Amniotic epithelial cell (primary cell): ENCODE data around the gene KIF26B.
"Not testable (repeated sequence)": the region's sequence is repeated elsewhere in the genome, so short reads cannot be mapped to it uniquely, and the experiment has no call there.

Experiments used
- DNase-seq: peaks from one replicate; pipeline ENCODE4 v3.0.0-alpha.2; 2010; ENCODE audit warnings: low read depth

KIF26B gene

DNA sequence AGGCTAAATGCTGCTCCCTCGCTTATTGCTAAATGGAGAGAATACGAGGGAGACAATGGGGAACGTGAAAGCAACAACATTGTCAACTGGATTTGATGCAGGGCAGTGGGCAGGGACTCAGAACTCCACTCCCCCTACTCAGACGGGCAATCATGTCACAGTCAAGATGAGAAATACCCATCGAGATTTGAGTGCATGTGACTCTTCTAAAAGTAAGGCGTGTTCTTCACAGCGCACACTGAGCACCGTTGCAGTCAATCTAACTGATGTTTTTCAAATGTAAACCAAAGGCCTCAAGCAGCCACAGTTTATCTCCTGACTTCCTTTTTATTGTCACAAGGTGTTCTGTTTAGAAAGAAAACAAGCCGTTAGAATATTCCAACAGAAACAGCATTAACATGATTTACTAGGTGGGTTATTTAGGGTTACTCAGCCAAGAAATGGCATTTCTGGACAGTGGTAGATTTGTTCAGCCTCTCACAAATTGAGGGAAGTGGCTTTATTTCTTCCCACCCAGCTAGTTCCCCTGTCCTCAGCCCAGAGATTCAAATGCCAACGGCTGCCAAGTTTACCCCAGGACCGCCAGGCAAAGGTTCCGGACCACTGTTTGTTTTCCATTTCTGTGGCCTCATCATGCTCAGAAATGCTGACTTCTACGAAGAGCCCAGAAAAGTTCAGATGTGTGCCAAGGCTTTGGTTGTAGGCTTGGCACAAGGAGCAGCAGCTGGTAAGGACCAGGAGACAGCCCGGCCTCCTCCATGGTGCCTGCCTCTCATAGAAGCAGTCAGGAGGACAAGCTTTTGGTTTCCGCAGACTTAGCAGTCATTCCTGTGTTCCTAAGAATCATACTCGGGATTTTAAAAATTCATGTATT is 171.4 kb downstream of the KIF26B start:
- no peak for DNase-seq

DNA sequence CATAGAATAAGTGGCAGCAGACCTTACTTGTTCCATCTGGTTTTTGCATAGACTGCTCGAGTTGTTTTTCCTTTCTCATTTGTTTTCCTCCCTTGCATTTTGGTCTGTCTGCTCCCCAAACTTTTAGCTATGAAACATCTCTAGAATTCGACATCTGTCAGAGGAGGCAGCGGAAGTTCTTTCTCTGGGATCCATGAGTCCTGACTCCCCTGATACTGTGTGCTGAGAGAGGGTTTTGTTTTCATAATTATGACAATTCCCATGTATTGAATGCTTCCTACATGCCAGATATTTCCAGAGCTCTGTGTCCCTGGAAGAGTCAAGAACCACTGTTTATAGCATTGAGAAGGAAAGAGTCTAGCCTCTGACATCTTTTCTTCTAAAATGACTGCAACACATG is 172.6 kb downstream of the KIF26B start:
- no peak for DNase-seq

DNA sequence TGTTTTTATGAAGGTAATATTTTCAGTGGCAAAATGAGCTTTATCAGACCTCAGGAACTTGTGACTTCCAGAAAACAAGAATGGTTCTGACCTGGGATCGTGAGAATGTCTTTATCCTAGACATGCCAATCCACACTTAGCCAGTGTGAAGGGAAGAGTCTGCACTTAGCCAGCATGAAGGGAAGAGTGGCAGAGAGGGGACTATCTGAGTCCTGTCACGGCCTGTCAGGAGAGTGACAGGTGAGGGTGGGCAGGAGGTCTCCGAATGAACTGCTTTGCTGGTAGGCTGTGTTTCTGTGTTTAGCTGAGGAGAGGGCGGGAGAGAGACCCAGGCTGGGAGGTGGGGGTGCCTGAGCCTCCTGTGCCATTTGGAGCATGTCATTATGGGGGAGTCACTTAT is 173.1 kb downstream of the KIF26B start:
- DNase-seq: no peak

DNA sequence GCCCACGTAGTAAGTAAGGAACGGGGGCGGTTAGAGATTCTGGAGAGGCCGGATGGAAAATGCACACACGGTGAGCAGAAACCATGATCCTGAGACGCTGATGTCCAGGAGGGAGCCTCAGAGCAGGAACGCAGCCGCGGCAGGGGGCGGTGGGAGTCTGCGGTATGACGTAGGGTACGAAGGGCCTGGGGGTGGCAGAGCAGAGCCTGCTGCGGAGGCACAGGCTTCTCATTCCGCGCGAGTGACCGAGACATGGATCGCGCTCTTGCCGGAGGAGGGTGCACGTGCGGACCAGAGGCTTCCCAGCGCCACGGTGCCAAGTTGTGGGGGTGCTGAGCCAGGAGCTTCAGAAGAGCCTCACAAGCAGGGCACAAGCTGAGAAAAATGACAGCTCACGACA is 176.2 kb downstream of the KIF26B start:
- no peak for DNase-seq

DNA sequence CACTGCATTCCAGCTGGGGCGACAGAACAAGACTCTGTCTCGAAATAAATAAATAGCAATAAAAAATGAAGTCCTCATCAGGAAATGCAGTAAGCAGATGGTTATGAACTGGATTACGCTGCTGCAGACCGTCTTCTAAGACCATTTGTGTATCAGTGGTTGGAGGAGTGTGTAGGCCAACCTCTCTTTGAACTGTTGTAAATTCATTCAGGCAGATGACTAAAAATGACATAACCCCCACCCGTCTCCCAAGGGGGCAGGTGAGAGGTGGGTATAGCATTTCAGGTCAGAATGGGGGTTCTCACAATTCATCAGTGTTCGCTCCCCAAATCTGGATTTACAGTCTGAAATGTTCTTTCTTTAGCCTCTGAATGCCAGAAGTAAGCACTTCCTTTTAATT is 177.3 kb downstream of the KIF26B start:
- DNase-seq: no peak

DNA sequence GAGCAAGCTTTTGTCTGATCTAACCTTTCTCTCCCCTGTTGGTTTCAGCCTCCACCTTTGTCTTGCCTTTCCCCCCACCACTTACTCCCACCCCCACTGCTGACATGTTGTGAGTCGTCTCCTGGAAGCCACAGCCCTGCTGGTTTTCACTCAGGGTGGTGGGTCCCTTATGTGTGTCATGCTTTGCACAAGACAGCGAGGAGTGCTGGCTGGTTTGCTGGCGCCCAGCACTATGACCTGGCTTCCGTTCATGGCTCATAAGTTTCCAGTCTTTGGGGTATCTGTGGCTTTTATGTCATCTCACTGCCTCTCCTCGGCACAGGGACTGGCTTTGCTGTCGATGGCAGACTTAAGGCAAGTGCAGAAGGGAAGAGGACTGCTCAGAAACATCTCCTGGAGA is 177.7 kb downstream of the KIF26B start:
- DNase-seq: no peak

DNA sequence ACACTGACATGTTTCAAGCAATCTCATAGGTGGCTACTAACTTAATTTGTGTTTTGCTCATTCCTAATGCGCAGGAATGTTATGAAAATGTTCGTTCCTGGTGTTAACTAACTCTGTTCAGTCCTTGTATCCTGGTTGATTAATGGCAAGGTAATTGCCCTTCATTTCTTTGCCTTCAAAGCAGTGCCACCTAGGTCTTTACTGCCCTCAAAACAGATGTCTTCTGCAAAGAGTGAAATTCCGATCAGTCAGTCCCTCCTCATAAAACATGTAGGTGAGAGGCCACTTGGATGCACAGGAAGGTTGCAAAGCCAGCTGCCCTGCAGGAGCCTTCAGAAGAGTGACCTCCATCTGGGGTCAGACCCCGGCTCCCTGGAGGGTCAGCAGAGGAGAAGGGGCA is 179.4 kb downstream of the KIF26B start:
- no peak for DNase-seq

DNA sequence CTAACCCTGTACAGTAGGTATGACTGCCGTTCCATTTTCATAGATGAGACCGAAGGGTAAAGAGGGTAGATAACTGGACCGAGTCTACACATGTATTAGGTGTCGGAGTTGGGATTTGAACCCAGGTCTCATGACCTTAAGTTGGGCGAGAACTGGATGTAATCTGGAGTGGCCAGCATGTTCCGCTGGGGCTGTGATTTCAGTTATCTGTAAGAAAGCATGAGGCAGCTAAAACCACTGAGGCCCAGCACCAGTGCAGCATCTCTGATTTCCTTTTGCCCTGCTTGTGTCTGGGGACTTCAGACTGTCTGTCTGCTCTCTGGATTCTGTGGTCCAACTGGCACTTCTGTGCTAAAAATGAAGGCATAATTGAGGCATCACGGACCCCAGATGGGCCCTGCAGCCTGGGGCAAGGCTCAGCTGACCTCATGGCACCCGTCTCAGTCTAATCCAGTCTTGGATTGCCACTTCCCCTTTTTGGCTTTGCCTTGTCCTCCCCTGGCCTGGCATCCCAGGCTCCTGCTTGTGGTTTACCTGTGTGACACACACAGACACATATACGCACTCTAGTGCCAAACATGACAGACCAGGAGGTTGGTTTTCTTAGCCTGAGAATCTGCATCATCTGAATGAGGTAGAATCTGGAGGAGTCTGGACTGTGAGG is 180.2 kb downstream of the KIF26B start:
- no peak for DNase-seq

DNA sequence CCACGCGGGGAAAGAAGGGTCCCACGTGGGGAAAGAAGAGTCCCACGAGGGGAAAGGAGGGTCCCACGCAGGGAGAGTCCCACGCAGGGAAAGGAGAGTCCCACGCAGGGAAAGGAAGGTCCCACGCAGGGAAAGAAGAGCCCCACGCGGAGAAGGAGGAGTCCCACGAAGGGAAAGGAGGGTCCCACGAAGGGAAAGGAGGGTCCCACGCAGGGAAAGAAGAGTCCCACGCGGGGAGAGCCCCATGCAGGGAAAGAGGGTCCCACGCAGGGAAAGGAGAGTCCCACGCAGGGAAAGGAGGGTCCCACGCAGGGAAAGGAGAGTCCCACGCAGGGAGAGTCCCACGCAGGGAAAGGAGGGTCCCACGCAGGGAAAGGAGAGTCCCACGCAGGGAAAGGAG is 180.9 kb downstream of the KIF26B start:
- not testable (repeated sequence) for DNase-seq

DNA sequence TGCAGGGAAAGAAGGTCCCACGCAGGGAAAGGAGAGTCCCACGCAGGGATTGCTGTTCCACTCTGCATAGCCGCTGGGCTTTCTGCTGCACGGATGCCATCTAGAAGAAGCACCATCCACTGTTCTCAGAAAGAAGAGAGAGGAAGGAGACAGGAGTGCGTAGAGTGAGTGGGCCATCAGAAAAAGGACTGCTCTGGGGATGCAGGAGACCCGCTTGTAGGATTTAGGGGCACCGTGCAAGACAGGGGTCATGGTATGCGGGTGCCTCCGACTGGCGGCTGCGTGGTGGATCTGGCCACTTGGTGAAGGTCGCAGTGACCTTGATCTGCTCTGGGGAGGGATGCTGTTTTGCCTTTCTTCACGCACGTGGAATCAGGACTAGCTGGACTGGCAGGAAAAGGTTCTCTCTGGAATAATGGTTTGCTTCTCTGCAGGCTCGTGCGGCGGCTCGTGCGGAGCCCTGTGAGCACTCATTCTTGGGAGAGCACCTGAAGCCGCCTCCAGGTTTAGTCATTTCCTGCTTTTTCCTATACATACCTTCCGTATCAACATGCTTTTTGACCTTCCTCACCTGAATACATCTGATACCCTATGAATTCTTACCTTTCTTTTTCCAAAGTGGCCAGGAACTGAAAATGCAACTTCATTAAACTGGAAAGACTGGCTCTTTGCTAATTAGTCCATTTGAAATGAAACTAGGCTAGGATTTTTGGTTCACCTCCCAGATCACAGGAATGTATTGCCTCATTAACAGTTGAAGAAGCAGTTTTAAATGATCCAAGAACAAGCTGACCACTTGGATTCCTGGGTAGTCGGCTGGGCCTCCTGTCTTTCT is 181.6 kb downstream of the KIF26B start:
- DNase-seq: no peak

DNA sequence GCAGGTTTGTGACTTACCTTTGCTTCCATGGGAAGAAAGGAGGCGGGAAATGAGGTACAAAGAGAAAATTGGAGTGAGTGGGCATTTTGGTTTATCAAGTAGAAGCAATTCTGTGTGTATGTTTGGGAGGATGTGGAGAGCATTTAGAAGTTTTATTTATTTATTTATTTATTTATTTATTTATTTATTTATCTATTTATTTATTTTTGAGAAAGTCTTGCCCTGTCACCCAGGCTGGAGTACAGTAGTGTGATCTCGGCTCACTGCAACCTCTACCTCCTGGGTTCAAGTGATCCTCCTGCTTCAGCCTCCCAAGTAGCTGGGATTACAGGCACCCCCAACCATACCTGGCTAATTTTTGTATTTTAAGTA is 182.2 kb downstream of the KIF26B start:
- DNase-seq: not testable (repeated sequence)

DNA sequence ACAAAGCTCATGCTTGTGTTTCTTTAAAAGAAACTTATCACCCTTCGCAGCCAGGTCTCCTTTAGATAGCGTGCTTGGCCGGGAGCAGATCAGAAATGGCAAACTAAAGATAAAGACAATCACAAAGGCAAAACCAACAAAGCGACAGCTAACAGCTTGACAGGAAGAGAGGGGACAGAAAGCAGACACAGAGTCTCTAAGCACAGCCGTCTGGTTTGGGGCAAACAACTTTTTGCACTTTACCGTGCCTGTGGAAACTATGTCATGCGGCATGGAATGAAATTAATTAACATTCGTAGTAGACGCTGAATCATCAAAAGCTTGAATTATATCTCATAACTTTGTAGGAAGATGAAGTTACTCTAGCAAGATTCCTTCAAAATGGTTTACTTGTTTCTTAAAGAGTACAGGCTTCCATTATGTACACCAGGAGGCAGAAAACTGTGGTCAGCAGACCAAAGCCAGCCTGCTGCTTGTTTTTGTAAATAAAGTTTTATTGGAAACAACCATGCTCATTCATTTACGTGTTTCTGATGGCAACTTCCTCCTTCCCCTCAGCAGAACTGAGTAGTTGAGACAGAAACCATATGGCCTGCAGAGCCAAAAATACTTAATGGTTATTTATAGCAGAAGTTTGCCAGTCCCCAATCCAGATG is 183.2 kb downstream of the KIF26B start:
- DNase-seq: peak; percentile 20

DNA sequence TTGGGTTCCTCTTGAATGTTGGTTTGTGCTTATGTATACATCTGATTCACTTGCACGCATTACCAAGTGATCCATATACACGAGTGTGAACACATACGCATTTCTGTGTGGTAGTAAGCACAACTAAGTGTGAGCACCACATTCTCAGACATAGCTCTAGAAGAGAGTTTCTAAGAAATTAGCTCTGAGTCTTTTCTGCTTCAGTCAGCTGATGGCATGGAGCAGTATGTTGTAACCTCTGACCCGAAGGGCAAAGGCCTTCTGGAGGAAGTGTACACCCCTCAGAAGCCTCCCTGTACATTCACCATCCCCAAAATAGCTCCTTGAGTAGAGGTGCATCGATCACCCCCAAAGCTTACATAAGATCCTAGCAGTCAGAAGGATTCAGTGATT is 183.7 kb downstream of the KIF26B start:
- no peak for DNase-seq

DNA sequence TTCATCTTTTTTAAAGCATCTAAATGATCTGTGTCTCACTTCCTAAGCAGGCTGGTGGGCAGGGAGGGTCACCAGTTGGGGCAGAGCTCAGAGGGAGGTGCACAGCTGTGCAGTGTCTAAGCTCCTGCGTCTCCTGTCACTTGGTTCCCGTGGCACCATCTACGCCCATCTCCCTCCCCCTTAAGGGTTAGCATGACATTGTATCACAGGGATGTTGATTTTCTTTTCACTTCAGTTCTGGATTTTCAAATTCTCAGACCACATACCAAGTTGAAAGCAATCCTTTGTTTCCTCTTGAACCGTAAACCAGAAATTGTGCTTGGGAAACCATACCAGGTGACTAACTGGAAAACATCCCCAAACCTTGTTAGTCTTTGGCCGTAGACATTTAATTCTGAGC is 187.0 kb downstream of the KIF26B start:
- no peak for DNase-seq

DNA sequence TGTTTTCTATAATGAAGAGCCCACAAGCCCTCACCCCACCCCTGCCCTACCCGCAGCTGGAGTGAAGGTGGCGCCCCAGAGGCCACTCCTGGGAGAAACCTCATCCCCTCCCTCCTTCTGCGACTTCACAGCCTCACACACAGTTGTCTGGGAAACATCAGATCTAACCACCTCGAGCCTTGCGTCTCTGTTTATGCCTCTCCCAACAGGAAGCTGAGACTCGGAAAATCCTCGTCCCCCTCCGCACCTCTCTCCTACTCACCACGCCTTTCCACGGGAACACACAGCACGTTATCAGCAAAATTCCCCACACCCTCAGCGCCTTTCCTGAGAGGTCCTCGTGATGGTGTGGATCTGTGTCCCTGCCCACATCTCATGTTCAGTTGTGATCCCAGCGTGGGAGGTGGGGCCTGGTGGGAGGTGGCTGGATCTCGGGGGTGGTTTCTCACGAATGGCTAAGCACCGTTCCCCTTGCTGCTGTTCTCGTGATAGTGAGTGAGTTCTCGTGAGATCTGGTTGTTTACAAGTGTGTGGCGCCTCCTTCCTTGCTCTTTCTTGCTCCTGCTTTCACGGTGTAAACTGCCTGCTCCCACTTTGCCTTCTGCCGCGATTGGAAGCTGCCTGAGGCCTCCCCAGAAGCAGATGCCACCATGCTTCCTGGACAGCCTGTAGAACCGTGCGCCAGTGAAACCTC is 190.6 kb downstream of the KIF26B start:
- DNase-seq: peak; percentile 52

DNA sequence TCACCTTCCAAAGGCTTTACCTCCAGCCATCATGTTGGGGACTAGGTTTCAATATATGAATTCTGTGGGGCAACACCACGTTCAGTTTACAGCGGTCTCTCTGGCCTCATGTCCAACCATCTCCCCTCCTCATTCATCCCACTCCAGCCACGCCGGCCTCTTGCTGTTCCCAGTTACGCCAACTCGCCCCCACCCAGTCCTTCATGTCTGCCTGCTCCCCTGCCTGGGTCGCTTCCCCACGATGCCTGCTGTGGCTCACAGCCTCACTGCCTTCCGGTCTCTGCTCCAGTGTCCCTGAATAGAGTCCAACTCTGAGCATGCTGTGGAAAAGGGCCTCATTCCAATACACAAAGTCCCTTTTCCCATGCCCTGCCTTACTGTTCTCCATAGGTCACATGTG is 193.8 kb downstream of the KIF26B start:
- no peak for DNase-seq

DNA sequence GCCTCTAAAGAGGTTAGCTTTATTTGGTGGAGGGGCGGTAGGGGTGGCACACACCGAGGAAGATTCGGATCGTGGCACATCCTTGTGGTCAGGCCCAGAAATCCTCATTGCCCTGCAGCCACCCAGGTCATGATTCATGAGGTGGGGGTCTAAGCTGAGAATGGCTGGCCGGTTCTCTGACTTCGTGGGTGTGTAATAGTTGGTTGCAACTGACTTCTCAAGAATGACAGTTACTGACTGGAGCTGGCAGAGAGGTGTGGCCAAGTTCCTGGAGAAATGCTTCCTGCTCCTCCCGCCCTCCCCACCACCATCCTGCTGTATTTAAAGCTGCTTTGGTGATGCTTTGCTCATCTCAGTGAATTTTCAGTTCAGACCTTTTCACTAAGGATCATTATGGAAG is 198.6 kb downstream of the KIF26B start:
- DNase-seq: peak; percentile 12

DNA sequence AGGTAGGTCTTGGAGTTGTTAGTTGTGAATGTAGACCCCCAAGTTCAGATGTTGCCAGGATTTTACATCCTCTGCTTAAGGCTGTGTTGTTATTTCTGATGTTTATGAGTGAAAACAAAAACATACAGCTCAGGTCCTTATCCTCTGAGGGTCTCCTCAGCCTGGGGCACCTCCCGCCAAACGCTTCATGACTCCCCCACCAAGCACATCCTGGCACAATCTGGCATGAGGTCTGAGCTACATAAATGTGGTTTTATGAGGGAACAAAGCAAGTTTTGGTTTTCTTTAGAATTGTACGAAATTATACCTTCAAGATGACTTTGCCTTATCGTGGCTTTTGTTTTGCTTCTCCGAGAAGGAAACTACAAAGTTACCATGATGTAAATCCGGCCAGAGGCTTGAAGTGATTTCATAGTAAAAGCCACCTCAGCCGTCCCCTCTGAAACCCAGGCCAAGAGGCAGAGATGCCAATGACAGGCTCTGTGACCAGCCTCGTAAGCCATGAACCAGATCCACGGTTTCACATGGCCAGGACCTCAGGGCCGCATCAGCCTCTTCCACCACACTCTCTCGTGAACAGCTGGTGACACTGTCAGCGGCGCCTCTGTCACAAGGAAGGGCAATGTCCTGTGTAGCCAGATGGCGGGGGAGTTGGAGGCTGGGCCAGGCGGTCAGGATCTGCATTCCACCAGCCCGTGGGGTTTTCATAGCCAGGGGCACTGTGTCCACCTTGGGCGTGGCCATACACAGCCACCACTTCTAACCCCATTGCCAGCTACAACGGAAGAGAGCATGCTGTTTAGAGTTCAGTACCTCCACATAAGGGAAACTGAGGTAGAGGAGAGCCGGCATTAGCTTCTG is 199.4 kb downstream of the KIF26B start:
- no peak for DNase-seq

DNA sequence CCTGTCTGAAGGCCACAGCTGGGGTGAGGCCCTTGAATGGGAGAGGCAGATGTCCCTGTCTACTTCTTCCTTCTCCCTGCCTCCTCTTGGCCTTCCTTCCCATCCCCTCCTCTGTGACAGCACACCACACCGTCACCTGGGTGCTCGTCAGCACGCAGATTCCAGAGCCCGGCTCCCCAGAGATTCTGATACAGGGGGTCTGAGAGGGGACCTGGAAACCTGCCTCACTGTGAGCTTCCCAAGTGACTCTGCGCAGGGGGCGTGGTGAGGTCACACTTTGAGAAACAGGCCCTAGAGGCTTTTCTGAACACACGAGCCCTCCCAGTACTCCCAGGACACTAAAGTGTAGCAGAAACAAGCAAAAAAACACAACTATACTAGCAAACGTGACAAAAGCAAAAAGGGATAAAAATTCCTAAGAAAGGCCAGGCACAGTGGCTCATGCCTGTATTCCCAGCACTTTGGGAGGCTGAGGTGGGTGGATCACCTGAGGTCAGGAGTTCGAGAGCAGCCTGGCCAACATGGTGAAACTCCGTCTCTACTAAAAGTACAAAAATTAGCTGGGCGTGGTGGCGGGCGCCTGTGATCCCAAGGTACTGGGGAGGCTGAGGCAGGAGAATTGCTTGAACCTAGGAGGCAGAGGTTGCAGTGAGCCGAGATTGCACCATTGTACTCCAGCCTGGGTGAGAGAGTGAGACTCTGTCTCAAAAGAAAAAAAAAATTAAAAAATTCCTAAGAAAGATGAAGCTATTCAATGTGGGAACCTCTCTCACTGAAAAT is 201.3 kb downstream of the KIF26B start:
- DNase-seq: not testable (repeated sequence)
